ENCODE results near the gene POP7.
A peak's percentile ranks its signal among the peaks of the same experiment; 100 is the strongest.

Gene POP7

GRCh38 chr7:100689230-100690135, 16.4 kb upstream of the POP7 start:
- TF ChIP-seq CTCF (IDR thresholded peaks at IDR 0.05; ENCODE audit: insufficient read depth, low read length, poor library complexity, severe bottlenecking), result no peak
- H3K4me3 ChIP-seq (replicated peaks; ENCODE audit: low read depth, low read length), result no peak overlapping the region
- no peak for DNase-seq (ENCODE audit: extremely low read depth, insufficient read length)
- H3K36me3 ChIP-seq (ENCODE audit: control insufficient read depth, insufficient read depth, low read length), result peaks cover 24% of the 10 kb centered on the region
- no peaks in the 10 kb centered on the region for H3K27me3 ChIP-seq (replicated peaks; ENCODE audit: control insufficient read depth, insufficient read depth, low read length)

GRCh38 chr7:100691676-100692577, 14.0 kb upstream of the POP7 start:
- peak overlapping the region; percentile 73 for H3K4me3 ChIP-seq (replicated peaks; ENCODE audit: low read depth, low read length)
- DNase-seq (ENCODE audit: extremely low read depth, insufficient read length), result peak; percentile 66
- peaks cover 7% of the 10 kb centered on the region for H3K36me3 ChIP-seq (ENCODE audit: control insufficient read depth, insufficient read depth, low read length)
- H3K27me3 ChIP-seq (replicated peaks; ENCODE audit: control insufficient read depth, insufficient read depth, low read length), result no peaks in the 10 kb centered on the region
- TF ChIP-seq CTCF (IDR thresholded peaks at IDR 0.05; ENCODE audit: insufficient read depth, low read length, poor library complexity, severe bottlenecking), result peak; percentile 93

- peaks cover 6% of the 10 kb centered on the region for H3K36me3 ChIP-seq (ENCODE audit: control insufficient read depth, insufficient read depth, low read length)
- no peaks in the 10 kb centered on the region for H3K27me3 ChIP-seq (replicated peaks; ENCODE audit: control insufficient read depth, insufficient read depth, low read length)
- TF ChIP-seq CTCF (IDR thresholded peaks at IDR 0.05; ENCODE audit: insufficient read depth, low read length, poor library complexity, severe bottlenecking), result no peak
- peak overlapping the region; percentile 73 for H3K4me3 ChIP-seq (replicated peaks; ENCODE audit: low read depth, low read length)
- DNase-seq (ENCODE audit: extremely low read depth, insufficient read length), result no peak
Observed at GRCh38 chr7:100692578-100692961, 13.4 kb upstream of the POP7 start.

GRCh38 chr7:100693312-100694097, 12.4 kb upstream of the POP7 start:
- no peak for DNase-seq (ENCODE audit: extremely low read depth, insufficient read length)
- no peak for TF ChIP-seq CTCF (IDR thresholded peaks at IDR 0.05; ENCODE audit: insufficient read depth, low read length, poor library complexity, severe bottlenecking)

GRCh38 chr7:100694098-100694745, 11.7 kb upstream of the POP7 start, which contains the start of gene GIGYF1:
GIGYF1 (minus strand) TSS chr7:100694250; CDS start chr7:100688238, 6,012 bp downstream.
- TF ChIP-seq CTCF (IDR thresholded peaks at IDR 0.05; ENCODE audit: insufficient read depth, low read length, poor library complexity, severe bottlenecking), result no peak
- Histone ChIP-seq H3K36me3 (ENCODE audit: control insufficient read depth, insufficient read depth, low read length) (peaks cover 2% of the 10 kb centered on the region; the same call in 1 of the 2 replicates), H3K4me3 (replicated peaks; ENCODE audit: low read depth, low read length) (peak within 1 kb of the TSS; percentile 73), H3K27me3 (replicated peaks; ENCODE audit: control insufficient read depth, insufficient read depth, low read length) (no peaks in the 10 kb centered on the region)
- DNase-seq (ENCODE audit: extremely low read depth, insufficient read length), result peak; percentile 81

More at GRCh38 chr7:100693312-100694097, 12.4 kb upstream of the POP7 start:
- H3K4me3 ChIP-seq (replicated peaks; ENCODE audit: low read depth, low read length), result peak overlapping the region; percentile 73
- peaks cover 4% of the 10 kb centered on the region for H3K36me3 ChIP-seq (ENCODE audit: control insufficient read depth, insufficient read depth, low read length)
- no peaks in the 10 kb centered on the region for H3K27me3 ChIP-seq (replicated peaks; ENCODE audit: control insufficient read depth, insufficient read depth, low read length)
